ENCODE measurements around the gene CCDC92B. TPM values are rescaled to one million over a fixed set of nuclear protein-coding genes. Genes with fewer than 3 reads are reported as not detected.

The CCDC92B gene
- total RNA-seq, 2 donors from 2014 or later, result 0.13 to 0.37 TPM

DNA sequence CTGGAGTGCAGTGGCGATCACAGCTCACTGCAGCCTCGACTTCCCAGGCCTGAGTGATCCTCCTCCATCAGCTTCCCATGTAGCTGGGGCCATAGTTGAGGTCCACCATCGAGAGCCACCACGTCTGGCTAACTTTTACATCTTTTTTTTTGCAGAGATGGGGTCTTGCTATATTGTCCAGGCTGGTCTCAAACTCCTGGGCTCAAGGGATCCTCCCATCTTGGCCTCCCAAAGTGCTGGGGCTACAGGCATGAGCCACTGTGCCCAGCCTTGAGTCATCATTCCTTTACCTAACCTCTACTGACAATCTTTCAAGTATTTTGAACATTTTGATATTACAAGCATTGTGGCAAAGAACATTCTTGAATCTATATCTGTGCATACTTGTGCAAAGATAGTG is 9.4 kb upstream of the CCDC92B start:
- DNase-seq (no peak), ATAC-seq (no peak)
- H3K36me3 Mint-ChIP-seq (ENCODE audit: low read depth), result peaks cover 4% of the 10 kb centered on the region
- no peaks in the 10 kb centered on the region for H3K9me3 ChIP-seq (ENCODE audit: control insufficient read depth, low read length, poor library complexity, severe bottlenecking)
- peaks cover 7% of the 10 kb centered on the region for H3K4me1 Mint-ChIP-seq
- no peak overlapping the region for H3K4me3 Mint-ChIP-seq
- H3K27me3 Mint-ChIP-seq, result peaks cover 58% of the 10 kb centered on the region
- H3K27ac Mint-ChIP-seq, result no peak overlapping the region

DNA sequence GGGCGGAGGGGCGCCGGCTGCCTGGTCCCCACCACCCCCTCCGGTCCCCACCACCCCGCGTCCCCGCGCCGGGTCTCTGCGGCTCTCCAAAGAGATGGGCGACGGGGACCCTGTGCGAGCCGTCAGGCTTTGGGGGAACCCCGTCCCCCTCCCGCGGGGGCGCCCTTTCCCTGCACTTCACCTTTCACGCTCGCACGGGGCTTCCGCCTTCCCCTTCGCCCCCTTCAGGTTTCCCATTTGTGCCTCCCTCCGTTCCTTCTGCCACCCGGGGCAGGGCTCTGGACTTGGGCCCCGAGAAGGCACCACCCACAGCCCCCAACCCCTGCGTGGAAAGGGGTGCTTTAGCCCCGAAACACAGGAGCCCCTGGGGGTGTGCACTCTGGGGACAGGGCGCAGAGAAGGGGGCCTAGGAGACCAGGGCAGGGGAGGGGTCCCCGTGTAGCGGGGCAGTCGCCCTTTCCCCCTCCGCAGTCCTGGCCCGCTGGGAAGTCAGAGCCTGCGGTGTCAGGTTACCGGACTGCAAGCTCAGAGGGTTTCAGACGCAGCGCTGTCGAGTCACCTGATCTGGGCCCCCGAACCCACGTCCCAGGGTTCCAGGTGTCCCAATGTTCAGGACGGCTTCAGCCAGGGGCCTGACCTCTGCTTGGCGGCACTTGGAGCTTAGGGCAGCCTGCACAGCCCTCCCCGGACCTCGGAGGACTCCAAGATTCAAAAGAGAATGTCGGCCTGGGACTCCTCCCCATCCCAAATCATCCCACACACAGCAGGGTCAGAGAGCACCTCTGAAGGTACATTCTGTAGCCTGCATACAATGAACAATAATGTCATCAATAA is 6.7 kb upstream of the CCDC92B start:
- H3K9me3 ChIP-seq (ENCODE audit: control insufficient read depth, low read length, poor library complexity, severe bottlenecking), result no peaks in the 10 kb centered on the region
- peaks cover 7% of the 10 kb centered on the region for H3K4me1 Mint-ChIP-seq
- H3K27me3 Mint-ChIP-seq, result peaks cover 49% of the 10 kb centered on the region
- H3K27ac Mint-ChIP-seq, result no peak overlapping the region
- peak overlapping the region; percentile 85 for H3K4me3 Mint-ChIP-seq
- H3K36me3 Mint-ChIP-seq (ENCODE audit: low read depth), result no peaks in the 10 kb centered on the region
- ATAC-seq (no peak), DNase-seq (no peak)

DNA sequence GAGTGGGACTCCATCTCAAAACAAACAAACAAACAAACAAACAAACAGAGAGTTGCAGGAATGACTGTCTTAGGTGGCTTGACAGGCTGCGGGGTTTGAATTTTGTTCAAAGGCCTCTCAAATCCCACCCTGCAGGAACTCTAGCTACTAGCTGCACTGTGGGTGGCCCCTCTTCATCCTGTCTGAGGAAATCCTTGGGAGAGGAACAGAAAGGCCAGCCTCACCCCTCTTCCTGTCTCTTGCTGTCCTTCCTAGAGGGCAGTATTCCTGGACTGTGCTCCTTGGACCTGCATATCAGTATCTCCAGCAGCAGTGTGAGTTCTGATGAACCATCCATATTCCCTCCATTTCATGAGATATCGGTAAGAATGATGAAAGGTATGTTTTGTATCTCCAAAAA is 2.0 kb upstream of the CCDC92B start:
- DNase-seq, result no peak
- H3K27me3 Mint-ChIP-seq, result peaks cover 39% of the 10 kb centered on the region
- H3K36me3 Mint-ChIP-seq (ENCODE audit: low read depth), result no peaks in the 10 kb centered on the region
- no peaks in the 10 kb centered on the region for H3K9me3 ChIP-seq (ENCODE audit: control insufficient read depth, low read length, poor library complexity, severe bottlenecking)
- peaks cover 6% of the 10 kb centered on the region for H3K4me1 Mint-ChIP-seq
- no peak overlapping the region for H3K4me3 Mint-ChIP-seq
- H3K27ac Mint-ChIP-seq, result no peak overlapping the region
- ATAC-seq, result no peak

DNA sequence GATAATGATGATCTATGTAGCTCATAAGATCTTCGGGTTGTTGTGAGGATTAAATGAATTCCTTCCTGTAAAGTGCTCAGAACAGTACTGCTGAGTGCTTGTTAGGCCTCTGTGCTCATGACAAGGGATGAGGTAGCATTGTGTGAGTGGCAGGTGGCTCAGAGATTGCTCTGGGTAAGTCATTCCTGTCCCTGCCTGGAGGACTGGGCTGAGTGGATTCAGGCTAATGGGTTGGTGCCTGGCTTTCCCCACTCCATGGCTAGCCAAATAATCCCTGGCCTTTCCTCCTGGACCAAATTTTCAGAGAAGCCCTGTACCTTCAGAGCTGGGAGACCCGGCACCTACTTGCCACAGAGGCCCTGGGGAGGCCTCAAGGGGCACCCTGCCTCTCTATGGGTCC is 1.3 kb upstream of the CCDC92B start:
- DNase-seq (no peak), ATAC-seq (no peak)
- Mint-ChIP-seq H3K27ac (no peak overlapping the region), H3K4me3 (no peak overlapping the region), H3K36me3 (ENCODE audit: low read depth) (no peaks in the 10 kb centered on the region), H3K27me3 (peaks cover 38% of the 10 kb centered on the region), H3K4me1 (peaks cover 5% of the 10 kb centered on the region)
- H3K9me3 ChIP-seq (ENCODE audit: control insufficient read depth, low read length, poor library complexity, severe bottlenecking), result no peaks in the 10 kb centered on the region

DNA sequence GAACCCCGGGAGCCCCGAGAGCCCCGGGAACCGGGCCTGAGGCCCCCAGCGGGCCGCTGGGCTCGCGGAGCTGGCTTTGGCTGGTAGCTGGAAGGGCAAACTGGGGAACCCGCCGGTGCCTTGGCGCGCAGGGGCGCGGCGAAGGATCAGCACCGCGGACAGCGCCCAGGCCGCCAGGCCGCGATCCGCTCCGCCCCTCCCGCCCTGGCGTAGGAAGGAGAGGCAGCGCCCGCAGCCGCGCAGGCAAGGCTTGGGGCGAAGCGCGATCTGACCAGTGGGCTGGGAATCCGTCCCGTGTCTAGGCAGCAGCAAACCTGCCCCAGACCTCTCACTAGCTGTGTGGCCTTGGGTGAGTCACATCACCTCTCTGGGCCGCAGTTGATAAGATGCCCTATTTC is 331 bp upstream of the CCDC92B start:
- peaks cover 5% of the 10 kb centered on the region for H3K4me1 Mint-ChIP-seq
- peaks cover 46% of the 10 kb centered on the region for H3K27me3 Mint-ChIP-seq
- peak overlapping the region; percentile 39 for H3K4me3 Mint-ChIP-seq
- no peaks in the 10 kb centered on the region for H3K9me3 ChIP-seq (ENCODE audit: control insufficient read depth, low read length, poor library complexity, severe bottlenecking)
- peak; percentile 62 to 75 (median 65) for DNase-seq
- ATAC-seq, result peak; percentile 99
- no peak overlapping the region for H3K27ac Mint-ChIP-seq
- H3K36me3 Mint-ChIP-seq (ENCODE audit: low read depth), result no peaks in the 10 kb centered on the region

DNA sequence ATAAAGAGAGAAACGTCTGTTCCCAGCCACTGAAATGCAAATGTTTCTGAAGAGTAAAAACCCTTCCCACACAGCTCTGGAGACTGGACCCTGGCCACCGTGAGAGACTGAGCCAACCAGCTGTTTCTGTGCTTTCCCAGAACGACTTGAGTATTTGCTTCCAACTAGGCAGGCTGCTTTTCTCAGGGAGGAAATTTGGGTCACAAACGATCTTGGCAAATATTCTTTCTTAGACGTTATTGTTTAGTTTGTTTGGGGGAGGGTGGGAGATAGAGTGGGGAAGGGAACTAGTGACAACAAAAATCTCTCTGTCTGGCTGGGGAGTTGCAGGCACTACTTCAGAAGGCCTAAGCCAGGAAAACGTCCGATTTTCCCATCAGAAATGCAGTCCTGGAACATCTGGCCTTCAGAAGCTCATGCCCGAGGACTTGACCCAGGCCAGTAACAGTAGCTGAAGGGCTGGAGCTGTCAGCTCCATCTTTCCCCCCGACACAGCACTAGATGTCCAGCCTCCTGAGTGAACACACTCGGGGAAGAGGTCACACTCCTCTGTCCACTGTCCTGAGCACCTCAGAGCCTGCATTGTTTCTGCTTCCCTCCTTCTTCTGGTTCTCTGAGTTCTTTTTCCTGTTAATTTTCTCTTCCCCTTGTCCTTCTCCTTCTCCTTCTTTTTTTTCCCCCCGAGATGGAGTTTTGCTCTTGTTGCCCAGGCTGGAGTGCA is 4.0 kb downstream of the CCDC92B start:
- H3K27me3 Mint-ChIP-seq, result peaks cover 51% of the 10 kb centered on the region
- DNase-seq, result no peak
- no peak for ATAC-seq
- no peak overlapping the region for H3K27ac Mint-ChIP-seq
- peaks cover 3% of the 10 kb centered on the region for H3K36me3 Mint-ChIP-seq (ENCODE audit: low read depth)
- H3K4me3 Mint-ChIP-seq, result no peak overlapping the region
- H3K9me3 ChIP-seq (ENCODE audit: control insufficient read depth, low read length, poor library complexity, severe bottlenecking), result no peaks in the 10 kb centered on the region
- H3K4me1 Mint-ChIP-seq, result peaks cover 3% of the 10 kb centered on the region

DNA sequence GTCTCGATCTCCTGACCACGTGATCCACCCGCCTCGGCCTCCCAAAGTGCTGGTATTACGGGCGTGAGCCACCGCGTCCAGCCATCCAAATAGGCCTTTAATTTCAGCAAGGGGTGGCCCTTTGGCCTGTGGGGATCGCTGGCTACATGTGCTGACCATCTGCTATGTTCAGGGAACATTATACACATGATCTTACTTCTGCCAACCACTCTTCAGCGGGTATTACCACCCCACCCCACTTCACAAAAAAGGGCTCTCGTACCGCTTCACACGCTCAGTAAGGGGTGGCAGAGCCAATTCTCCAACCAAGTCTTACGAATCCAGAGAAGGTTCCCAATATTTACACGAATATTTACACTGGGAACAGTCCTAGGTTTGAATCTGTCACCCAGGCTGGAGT is 11.8 kb downstream of the CCDC92B start:
- no peaks in the 10 kb centered on the region for H3K4me1 Mint-ChIP-seq
- H3K36me3 Mint-ChIP-seq (ENCODE audit: low read depth), result no peaks in the 10 kb centered on the region
- H3K9me3 ChIP-seq (ENCODE audit: control insufficient read depth, low read length, poor library complexity, severe bottlenecking), result no peaks in the 10 kb centered on the region
- peaks cover 18% of the 10 kb centered on the region for H3K27me3 Mint-ChIP-seq
- no peak overlapping the region for H3K27ac Mint-ChIP-seq
- H3K4me3 Mint-ChIP-seq, result no peak overlapping the region
- DNase-seq, result no peak
- no peak for ATAC-seq

DNA sequence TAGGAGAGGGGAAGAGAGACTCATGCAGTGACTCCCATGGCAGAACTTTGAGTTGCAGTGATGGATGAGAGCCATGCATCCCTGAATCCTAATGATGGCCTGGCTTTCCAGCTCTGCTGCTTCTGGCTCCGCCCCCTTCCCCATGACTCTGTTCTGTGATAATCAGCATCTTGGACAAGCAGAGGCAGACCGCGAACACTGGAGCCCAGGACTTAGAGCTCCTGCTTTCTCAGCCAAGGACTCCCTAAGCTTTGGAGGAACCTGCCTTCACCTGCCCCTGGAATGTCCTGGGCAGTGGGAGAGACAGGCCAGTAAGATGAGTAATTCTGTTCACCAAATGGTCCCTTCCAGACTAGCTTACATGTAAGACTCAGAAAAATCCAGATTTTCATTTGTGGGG is 12.5 kb downstream of the CCDC92B start:
- Mint-ChIP-seq H3K4me3 (no peak overlapping the region), H3K4me1 (no peaks in the 10 kb centered on the region), H3K27ac (no peak overlapping the region), H3K27me3 (peaks cover 21% of the 10 kb centered on the region), H3K36me3 (ENCODE audit: low read depth) (no peaks in the 10 kb centered on the region)
- ATAC-seq (no peak), DNase-seq (no peak)
- H3K9me3 ChIP-seq (ENCODE audit: control insufficient read depth, low read length, poor library complexity, severe bottlenecking), result no peaks in the 10 kb centered on the region

DNA sequence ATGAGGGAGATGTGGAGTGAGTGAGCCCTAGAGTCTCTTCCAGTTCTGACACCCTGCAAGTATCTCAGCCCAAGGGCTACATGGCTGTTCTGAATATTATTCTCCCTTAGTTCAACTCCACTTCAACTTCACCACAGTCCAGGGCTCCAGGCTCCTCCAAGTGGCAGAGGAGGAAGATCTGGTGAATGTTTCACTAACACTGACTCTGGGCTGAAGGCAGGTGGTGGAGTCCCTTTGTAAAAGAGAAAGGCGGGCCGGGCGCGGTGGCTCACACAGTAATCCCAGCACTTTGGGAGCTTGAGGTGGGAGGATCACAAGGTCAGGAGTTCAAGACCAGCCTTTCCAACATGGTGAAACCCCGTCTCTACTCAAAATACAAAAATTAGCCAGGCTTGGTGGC is 13.6 kb downstream of the CCDC92B start:
- Mint-ChIP-seq H3K27ac (no peak overlapping the region), H3K36me3 (ENCODE audit: low read depth) (no peaks in the 10 kb centered on the region), H3K27me3 (peaks cover 22% of the 10 kb centered on the region), H3K4me3 (no peak overlapping the region), H3K4me1 (no peaks in the 10 kb centered on the region)
- ATAC-seq (no peak), DNase-seq (no peak)
- no peaks in the 10 kb centered on the region for H3K9me3 ChIP-seq (ENCODE audit: control insufficient read depth, low read length, poor library complexity, severe bottlenecking)

DNA sequence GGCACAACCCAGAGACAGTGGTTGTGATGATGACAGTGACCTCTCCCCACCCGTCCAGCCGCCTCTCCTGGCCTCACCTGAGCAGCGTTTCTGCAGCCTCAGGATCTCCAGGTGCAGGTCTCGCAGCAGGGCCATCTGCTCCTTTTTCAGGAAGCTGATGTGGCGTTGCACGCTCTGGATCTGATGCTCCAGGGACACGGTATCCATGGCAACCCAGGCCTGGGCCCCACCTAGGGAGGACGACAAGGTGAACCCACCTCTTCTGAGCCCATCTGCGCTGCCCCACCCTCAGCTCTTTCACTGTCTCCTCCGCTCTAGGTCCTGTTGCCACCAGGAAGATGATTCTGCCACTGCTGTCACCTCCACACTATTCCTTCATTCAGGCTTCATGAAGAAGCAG is 14.5 kb downstream of the CCDC92B start:
- no peaks in the 10 kb centered on the region for H3K4me1 Mint-ChIP-seq
- no peaks in the 10 kb centered on the region for H3K36me3 Mint-ChIP-seq (ENCODE audit: low read depth)
- peaks cover 25% of the 10 kb centered on the region for H3K27me3 Mint-ChIP-seq
- H3K9me3 ChIP-seq (ENCODE audit: control insufficient read depth, low read length, poor library complexity, severe bottlenecking), result no peaks in the 10 kb centered on the region
- no peak overlapping the region for H3K4me3 Mint-ChIP-seq
- no peak for ATAC-seq
- no peak overlapping the region for H3K27ac Mint-ChIP-seq
- DNase-seq, result no peak

DNA sequence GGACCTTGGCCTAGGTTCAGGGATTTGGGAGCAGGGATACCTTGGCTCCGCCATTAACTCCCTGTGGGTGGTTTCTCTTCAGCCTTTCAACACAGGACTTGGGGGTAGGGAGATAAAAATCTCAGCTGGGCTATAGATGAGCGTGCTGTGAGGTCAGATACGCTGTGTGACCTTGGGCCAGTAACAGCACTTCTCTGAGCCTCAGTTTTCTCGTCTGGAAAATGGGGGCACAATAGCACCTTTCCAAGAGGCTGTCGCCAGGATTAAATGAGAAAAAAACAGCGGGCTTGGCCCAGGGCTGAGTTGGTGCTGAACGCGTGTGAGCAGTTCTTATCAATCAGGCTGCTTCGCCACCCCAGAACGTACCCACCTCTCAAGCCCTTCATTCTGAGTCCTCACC is 17.6 kb downstream of the CCDC92B start:
- DNase-seq (no peak), ATAC-seq (no peak)
- H3K36me3 Mint-ChIP-seq (ENCODE audit: low read depth), result no peaks in the 10 kb centered on the region
- no peak overlapping the region for H3K4me3 Mint-ChIP-seq
- no peaks in the 10 kb centered on the region for H3K4me1 Mint-ChIP-seq
- H3K27ac Mint-ChIP-seq, result no peak overlapping the region
- H3K9me3 ChIP-seq (ENCODE audit: control insufficient read depth, low read length, poor library complexity, severe bottlenecking), result no peaks in the 10 kb centered on the region
- peaks cover 36% of the 10 kb centered on the region for H3K27me3 Mint-ChIP-seq

DNA sequence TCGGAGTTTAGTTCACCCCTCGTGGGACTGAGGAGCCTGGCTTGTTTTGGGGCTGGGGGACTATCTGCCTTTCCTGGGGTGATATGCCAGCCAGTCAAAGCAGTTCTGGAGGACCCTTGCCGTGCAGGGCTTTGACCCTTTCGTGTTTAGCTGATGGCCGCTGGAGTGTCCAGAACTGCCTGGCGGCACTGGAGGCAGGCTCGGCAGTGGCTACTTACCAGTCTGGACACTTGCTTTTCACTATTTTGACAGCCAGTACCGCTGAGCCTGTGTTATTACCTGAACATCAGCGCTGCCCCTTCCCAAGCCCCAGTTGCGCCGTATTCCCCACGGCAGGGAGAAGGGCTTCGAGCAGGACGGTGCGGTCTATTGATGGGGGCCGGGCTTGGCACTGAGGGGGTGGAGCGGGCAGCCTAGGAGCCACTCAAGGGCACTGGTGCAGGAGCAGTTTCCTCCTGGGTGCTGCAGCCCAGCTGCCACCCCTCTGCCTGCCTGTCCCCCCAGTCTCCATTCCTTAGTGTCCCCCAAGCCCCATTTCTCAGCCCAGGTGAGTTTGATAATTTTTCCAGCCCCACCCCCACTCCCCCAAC is 18.6 kb downstream of the CCDC92B start:
- no peak for ATAC-seq
- H3K9me3 ChIP-seq (ENCODE audit: control insufficient read depth, low read length, poor library complexity, severe bottlenecking), result no peaks in the 10 kb centered on the region
- Mint-ChIP-seq H3K4me1 (no peaks in the 10 kb centered on the region), H3K27me3 (peaks cover 37% of the 10 kb centered on the region), H3K4me3 (no peak overlapping the region), H3K36me3 (ENCODE audit: low read depth) (no peaks in the 10 kb centered on the region), H3K27ac (no peak overlapping the region)
- no peak for DNase-seq

DNA sequence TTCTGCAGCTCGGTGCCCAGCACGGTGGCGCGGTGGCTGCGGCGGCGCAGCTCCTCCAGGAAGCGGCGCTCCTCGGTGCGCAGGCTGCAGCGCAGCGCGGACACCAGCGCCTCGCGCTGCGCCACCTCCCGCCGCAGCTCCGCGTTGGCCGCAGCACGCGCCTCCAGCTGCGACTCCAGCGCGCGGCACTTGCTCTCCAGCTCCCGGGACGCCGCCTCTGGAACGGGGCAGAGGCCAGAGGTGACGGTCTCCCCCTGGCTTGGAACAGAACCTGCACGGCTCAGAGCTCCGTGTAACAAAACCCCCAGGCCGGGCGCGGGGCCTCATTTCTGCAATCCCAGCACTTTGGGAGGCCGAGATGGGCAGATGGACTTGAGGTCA is 24.7 kb downstream of the CCDC92B start:
- H3K9me3 ChIP-seq (ENCODE audit: control insufficient read depth, low read length, poor library complexity, severe bottlenecking), result no peaks in the 10 kb centered on the region
- no peak overlapping the region for H3K27ac Mint-ChIP-seq
- H3K27me3 Mint-ChIP-seq, result peaks cover 16% of the 10 kb centered on the region
- peak in 1 of 3 donors; percentile 27 for DNase-seq
- peak; percentile 85 for ATAC-seq
- H3K4me1 Mint-ChIP-seq, result peaks cover 9% of the 10 kb centered on the region
- H3K4me3 Mint-ChIP-seq, result peak overlapping the region; percentile 69
- H3K36me3 Mint-ChIP-seq (ENCODE audit: low read depth), result peaks cover 4% of the 10 kb centered on the region
